ENCODE results near the gene KRTAP19-1.

DNA sequence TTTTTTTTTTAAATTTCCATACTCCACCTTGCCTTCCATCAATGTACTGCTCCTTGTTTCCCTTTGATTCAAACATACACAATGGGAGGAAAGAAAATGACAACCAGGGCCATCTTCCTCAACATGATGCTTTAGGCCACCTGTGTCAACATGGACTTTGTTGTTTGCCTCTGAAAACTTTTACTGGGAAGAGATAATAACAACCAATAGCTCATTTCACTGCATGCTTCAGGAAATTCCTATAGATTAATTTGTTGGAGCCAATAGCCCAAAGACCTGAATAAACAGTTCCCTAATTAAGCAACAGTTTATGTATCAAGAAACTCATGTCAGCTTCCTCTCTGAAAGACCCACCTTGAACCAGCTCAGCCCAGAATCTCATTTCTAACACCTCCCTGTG lies 36.9 kb downstream of the KRTAP19-1 start:
- no peak for TF ChIP-seq POLR2AphosphoS5 (IDR thresholded peaks at IDR 0.05)
- TF ChIP-seq, protein P1, sequence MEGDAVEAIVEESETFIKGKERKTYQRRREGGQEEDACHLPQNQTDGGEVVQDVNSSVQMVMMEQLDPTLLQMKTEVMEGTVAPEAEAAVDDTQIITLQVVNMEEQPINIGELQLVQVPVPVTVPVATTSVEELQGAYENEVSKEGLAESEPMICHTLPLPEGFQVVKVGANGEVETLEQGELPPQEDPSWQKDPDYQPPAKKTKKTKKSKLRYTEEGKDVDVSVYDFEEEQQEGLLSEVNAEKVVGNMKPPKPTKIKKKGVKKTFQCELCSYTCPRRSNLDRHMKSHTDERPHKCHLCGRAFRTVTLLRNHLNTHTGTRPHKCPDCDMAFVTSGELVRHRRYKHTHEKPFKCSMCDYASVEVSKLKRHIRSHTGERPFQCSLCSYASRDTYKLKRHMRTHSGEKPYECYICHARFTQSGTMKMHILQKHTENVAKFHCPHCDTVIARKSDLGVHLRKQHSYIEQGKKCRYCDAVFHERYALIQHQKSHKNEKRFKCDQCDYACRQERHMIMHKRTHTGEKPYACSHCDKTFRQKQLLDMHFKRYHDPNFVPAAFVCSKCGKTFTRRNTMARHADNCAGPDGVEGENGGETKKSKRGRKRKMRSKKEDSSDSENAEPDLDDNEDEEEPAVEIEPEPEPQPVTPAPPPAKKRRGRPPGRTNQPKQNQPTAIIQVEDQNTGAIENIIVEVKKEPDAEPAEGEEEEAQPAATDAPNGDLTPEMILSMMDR (IDR thresholded peaks at IDR 0.05) = no peak
- no peak for TF ChIP-seq POLR2A (IDR thresholded peaks at IDR 0.05)
